A204.1 (cell line): Measurements from ENCODE around the gene TPX2.
"Not testable (repeated sequence)": the region's sequence is repeated elsewhere in the genome, so short reads cannot be mapped to it uniquely, and the experiment has no call there.

Experiments used
- FAIRE-seq: peaks from 2 replicates; lab custom pipeline; 2012; peaks lifted over from hg19 to GRCh38; lab: Jason Lieb, UNC

TPX2 gene

GRCh38 chr20:31721408-31722256 is 17.5 kb upstream of the TPX2 start:
- FAIRE-seq, result no peak

DNA sequence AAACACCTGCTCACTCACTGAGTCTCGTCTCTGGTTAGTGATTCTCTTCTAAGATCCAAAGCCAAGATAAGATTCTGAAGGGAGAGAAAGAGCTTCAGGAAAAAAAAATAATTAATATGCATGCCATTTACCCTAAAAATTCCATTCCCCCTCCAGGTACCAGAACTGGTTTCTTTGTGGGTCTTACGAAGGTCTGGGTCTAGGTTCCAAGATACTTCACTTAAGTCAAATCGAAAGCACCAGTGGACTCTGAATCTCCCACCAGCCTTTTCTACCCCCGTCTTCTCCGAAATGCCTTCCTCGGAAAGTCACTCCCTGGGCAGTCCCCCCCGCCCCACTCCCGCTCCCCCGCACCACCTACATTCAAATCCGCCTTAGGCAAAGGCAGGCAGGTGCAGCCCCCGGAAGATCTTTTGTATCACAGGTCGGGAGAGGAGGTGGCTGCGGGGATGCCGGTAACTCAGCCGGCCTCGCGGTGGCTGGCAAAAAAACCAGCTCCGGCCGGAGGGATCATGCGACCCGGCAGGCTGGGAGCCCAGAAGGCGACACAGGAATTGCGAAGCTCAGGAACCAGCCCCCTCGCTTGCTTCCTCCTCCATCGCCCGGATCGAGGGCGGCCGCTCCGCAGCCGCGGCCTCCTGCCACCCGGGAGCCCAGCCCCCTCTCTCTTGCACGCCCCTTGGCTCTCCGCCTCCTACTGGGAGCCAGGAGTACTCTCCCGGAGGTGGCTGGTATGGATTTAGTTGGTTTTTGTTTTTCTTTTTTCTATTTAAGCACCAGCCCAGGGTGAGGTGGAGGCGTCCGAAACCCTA is 16.6 kb upstream of the TPX2 start, which contains the start of gene BCL2L1:
Gene BCL2L1, minus strand, starts transcription at position 612 of the 812 bp plus-strand sequence. CDS start 650 bp downstream, outside the sequence.
- FAIRE-seq, result no peak

GRCh38 chr20:31723069-31723318 is 16.1 kb upstream of the TPX2 start:
- FAIRE-seq, result no peak

GRCh38 chr20:31723319-31724078 is 15.6 kb upstream of the TPX2 start:
- FAIRE-seq, result no peak

GRCh38 chr20:31731321-31731717 is 7.8 kb upstream of the TPX2 start:
- no peak for FAIRE-seq

GRCh38 chr20:31739550-31739977 is 474 bp downstream of the TPX2 start:
- FAIRE-seq, result no peak

DNA sequence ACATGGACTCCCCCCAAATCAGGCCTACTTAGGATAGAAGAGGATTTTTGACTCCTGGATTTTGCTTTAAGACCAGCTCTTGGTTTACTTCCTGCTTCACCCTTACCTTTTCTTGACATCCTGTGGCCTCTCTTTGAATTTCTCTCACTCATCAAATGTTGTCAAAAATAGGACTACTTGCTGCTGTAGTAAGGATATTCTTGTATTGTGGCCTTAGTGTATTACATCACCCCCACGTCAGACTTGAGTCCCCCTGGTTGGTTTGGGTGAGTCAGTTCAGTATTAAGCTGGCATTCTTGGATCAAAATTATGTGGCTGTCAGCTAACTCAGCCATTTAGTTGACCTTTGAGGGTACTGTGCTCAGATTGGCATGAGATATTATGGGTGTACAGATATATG is 1.1 kb downstream of the TPX2 start:
- no peak for FAIRE-seq

GRCh38 chr20:31740656-31741323 is 1.7 kb downstream of the TPX2 start:
- no peak for FAIRE-seq

DNA sequence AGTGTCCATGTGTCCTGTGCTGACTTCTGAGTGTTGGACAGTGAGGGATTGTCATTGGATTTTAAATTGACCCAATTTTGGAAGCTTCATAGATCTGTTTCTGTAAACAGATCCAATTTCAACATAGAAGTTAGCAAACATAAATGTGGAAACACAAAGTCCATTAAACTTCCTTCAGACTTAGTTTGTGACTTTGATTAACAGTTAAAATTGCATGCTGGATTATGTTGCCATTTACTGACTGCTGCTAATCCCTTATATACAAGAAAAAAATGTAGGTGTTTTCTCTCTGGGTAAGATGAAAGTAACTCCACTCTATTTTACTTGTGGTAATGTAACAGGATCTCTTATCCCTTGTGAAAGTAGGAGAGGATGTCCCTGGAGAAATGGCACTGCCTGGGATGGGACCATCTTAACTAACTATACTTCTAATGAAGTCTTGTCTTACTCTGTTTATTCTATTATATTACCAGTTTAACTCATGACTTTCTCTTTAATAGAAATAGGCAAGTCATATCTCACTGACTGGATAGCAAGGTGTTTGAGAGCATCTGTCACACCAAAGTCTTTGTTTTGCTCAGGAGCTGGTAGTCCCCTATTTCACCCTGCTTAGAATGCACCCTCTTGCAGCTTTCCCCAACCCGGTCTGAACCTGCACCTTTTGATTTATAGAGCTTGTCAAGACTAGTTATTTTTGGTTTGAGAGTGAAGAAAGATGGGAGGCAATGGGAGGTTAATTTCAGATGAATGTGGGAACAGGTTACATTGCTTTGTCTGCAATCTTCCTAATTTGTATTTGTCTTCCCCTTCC is 7.2 kb downstream of the TPX2 start:
- no peak for FAIRE-seq

- FAIRE-seq, result not testable (repeated sequence)
Measured at GRCh38 chr20:31747028-31747427, 7.9 kb downstream of the TPX2 start.

DNA sequence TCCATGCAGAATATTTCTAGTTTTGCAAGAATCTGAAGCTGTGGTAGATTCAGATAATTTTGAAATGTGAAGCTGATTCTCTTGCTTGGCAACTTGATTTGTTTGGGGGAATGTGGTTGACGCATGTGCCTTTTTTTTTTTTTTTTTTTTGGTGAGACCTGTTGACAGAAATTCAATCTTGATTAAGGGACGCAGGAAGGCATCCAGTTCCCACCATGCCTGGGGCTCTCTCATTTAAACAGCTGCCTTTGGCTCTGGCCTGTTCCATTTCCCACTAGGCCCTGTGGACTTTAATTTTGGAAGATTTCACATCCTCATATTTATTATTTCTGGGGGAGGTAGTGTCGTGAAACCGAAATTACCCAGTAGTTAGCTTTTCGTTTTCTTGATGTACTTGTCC is 8.6 kb downstream of the TPX2 start:
- no peak for FAIRE-seq

DNA sequence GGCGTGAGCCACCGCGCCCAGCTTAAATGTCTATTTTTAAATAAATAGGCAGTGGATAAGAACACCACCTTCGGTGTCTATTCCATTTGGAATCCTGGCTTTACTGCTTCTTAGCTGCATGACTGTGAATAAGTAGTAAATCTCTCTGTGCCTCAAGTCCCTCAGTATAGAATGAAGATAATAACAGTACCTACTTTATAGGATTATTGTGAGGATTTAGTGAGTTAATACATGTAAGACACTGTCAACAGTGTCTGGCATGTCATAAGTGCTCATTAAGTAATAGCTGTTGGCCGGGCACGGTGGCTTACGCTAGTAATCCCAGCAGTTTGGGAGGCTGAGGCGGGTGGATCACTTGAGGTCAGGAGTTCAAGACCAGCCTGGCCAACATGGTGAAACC is 10.1 kb downstream of the TPX2 start:
- no peak for FAIRE-seq

DNA sequence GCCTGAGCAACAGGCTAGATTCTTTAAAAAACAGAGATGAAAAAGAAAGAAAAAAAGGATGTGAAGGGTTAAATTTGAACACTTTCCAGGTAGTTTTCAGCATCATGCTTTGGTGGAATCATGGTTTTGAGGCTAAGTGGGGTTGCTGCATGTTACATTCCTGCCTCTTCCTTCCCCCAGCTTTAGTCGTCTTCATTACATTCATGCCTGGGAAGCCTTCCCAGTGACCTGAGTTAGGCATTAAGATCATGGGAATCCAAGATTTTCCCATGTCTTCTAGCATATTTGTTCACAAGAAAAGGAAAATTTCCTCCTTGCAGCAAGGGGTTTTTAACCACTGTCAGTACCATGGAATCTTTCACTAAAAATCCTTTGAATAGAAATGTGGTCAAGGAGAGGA is 12.0 kb downstream of the TPX2 start:
- FAIRE-seq, result no peak

DNA sequence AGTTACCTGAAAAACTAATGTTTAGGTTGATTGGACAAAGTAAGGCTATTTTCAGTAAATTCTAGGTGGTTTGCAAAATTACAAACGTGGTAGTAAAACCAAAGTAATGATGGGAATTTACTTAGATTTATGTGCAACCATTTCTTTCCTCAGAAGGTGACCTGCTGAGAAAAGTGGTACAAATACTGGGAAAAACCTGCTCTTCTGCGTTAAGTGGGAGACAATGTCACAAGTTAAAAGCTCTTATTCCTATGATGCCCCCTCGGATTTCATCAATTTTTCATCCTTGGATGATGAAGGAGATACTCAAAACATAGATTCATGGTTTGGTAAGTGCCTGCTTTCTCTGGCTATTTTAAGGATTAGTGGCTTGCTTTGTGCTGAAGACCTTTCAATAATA is 18.2 kb downstream of the TPX2 start:
- no peak for FAIRE-seq

DNA sequence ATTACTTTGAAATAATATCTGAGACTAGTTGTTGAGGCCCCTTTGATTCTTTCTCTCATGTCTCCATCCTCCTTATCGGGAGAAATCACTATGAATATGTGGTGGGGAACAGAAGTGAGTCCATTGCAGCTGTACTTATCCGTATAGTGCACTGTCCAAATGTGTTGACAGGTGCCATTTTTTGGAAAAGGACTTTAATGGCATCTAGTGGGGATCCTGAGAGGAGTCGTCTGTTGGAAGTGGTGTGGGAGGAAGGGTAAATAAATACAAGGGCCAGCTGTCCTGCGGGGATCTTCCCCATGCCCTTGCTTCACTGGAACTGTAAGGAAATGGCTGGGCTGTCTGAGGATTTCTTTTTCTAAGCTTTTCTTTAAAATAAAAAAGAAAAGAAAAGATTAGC is 19.4 kb downstream of the TPX2 start:
- no peak for FAIRE-seq

DNA sequence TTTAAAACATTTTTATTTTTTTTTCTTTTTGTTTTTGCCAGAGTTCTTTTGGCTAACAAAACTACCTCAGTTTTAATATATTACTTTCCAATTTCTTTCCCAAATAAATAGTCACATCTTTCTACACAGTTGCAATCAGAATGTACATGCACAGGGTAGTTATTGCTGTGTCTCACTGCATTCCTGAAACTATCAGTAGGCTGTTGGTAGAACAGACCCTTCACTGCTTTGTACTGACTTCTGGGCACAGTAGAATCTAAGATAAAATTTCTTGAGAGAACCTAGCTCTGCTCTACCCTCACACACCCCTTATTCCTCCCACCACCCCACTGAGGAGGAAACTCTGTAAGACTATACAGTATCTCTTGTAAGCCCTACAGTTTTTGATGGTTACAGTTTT is 19.9 kb downstream of the TPX2 start:
- no peak for FAIRE-seq

GRCh38 chr20:31759836-31760518 is 20.9 kb downstream of the TPX2 start:
- no peak for FAIRE-seq

- FAIRE-seq, result no peak
Measured at GRCh38 chr20:31760519-31761240, 21.6 kb downstream of the TPX2 start.

GRCh38 chr20:31764641-31765305 is 25.7 kb downstream of the TPX2 start:
- no peak for FAIRE-seq

DNA sequence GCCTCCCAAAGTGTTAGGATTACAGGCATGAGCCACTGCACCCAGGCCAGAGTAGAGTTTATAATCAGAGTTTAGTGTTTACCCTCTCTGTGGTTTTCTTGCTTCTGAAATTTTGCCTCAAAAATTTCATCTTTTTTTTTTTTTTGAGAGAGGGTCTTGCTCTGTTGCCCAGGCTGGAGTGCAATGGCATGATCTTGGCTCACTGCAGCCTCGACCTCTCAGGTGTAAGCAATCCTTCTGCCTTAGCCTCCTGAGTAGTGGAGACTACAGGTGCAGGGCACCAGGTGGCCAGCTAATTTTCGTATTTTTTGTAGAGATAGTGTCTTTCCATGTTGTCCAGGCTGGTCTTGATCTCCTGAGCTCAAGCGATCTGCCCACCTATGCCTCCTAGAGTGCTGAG is 28.7 kb downstream of the TPX2 start:
- no peak for FAIRE-seq
